Gastroesophageal sphincter (tissue), 4 donors: ENCODE measurements around the gene STIMATE. TPM values are rescaled to one million over a fixed set of nuclear protein-coding genes. Genes with fewer than 3 reads are reported as not detected.

Experiments
- ATAC-seq: fragments of 150-250 bp; one replicate; pipeline ENCODE4 v1.9.1; 2016; ENCODE audit warnings: mild to moderate bottlenecking, moderate library complexity
- H3K27ac ChIP-seq, 4 donors: fragments of 200-600 bp; sonication (generic) in 3 of 4; 1 replicate in 3 of 4; 2 replicates in 1 of 4; pipeline ENCODE4 v1.5.1; 2016 to 2019
- H3K27me3 ChIP-seq: fragments of 200-600 bp; sonication (generic); one replicate; pipeline ENCODE4 v1.5.1; 2019
- H3K36me3 ChIP-seq, 2 donors: fragments of 200-600 bp; sonication (generic); one replicate each; pipeline ENCODE4 v1.5.1; 2019; ENCODE audit warnings: control low read depth in 1 of 2
- H3K4me1 ChIP-seq, 3 donors: fragments of 200-600 bp; sonication (generic); 1 replicate in 2 of 3; 2 replicates in 1 of 3; pipeline ENCODE4 v1.5.1; 2016 to 2019; ENCODE audit warnings: control low read depth in 2 of 3
- H3K4me3 ChIP-seq, 2 donors: fragments of 200-600 bp; sonication (generic); one replicate each; pipeline ENCODE4 v1.5.1; 2019; ENCODE audit warnings: mild to moderate bottlenecking in 1 of 2, moderate library complexity in 1 of 2
- H3K9me3 ChIP-seq, 3 donors: fragments of 200-600 bp; sonication (generic); one replicate each; pipeline ENCODE4 v1.5.1; 2017 to 2019; ENCODE audit warnings: control low read depth in 2 of 3
- EP300 ChIP-seq: sonication (generic); formaldehyde crosslinking; IDR thresholded peaks from one replicate; pipeline ENCODE4 v1.6.1; 2017; ENCODE audit warnings: antibody characterized with exemption, mild to moderate bottlenecking
- POLR2A ChIP-seq, 2 donors: fragments of 450-650 bp; IDR thresholded peaks; one replicate each; pipeline ENCODE4 v1.6.1; 2017; ENCODE audit warnings: antibody characterized with exemption in 2 of 2, mild to moderate bottlenecking in 2 of 2, moderate library complexity in 1 of 2
- POLR2AphosphoS5 ChIP-seq: sonication (generic); formaldehyde crosslinking; IDR thresholded peaks from one replicate; pipeline ENCODE4 v1.6.1; 2017; ENCODE audit warnings: antibody characterized with exemption
- WGBS, 2 donors: methylation state at CpG; one replicate each; pipeline ENCODE4 v1.1.5; 2018; ENCODE audit warnings: low coverage in 1 of 2; 5-methylcytosine and 5-hydroxymethylcytosine counted together
- total RNA-seq, 4 donors: library from RNA; depleted of rRNA; stranded (reverse); fragments of >200 nt; gene quantifications; one replicate each; pipeline ENCODE4 v1.1.0, GENCODE V29; 2016
- TF ChIP-seq, protein P1 (sequence below), 4 experiments: fragments of 200-600 bp in 2 of 4; fragments of 450-650 bp in 2 of 4; sonication (generic) in 1 of 4; IDR thresholded peaks; one replicate each; pipeline ENCODE4 v1.5.1; 2017 to 2019; ENCODE audit warnings: antibody characterized with exemption in 4 of 4, mild to moderate bottlenecking in 2 of 4, moderate library complexity in 2 of 4

The STIMATE gene
- total RNA-seq, 4 donors from 2014 or later: 14.6 to 30.2 (median 20.5) TPM

DNA sequence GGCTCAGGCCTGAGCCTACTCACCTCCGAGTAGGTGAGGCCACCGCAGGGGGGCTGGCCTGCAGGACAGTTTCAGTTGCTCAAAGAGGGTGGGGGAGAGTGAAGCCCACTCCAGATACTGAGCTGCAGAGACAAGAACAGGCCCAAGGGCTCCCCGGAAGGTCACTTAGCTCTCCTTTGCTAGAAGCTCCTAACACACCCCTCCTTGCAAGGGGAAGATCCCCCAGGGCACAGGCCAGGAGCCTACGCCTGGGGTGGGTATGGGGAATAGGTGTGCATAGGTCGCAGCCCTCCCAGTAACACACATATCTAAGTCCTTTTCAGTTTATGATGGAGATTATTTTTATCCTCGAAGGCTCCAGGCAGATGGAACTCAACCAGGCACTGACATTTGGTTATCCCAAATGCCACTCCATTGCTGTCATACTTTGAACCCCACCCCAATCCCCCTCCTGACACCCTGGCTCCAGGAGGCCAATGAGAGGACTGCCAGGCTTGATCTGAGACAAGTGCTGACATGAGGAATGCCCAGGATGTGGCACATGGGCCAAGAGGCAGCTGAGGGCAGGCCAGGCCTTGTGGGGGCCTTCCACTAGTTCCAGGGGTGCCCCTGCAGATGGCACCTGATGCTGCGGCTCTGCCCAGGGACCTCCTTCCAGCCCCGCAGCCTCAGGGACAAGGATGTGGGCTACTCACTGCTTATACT is 61.4 kb downstream of the STIMATE start:
- ATAC-seq: no peak
- Histone ChIP-seq H3K27ac (peak overlapping the region in 3 of 4 donors; percentile 58 to 75 (median 67)), H3K27me3 (no peaks in the 10 kb centered on the region), H3K9me3 (no peaks in the 10 kb centered on the region), H3K36me3 (peaks cover 0 to 65% of the 10 kb centered on the region in 2 donors), H3K4me3 (peak overlapping the region in 1 of 2 donors; percentile 15), H3K4me1 (peaks cover 0 to 48% (median 18%) of the 10 kb centered on the region in 3 donors)
- 29 to 76% methylated on average over 1 to 5 of the region's 8 CpGs for WGBS, 2 donors
- TF ChIP-seq, protein P1, sequence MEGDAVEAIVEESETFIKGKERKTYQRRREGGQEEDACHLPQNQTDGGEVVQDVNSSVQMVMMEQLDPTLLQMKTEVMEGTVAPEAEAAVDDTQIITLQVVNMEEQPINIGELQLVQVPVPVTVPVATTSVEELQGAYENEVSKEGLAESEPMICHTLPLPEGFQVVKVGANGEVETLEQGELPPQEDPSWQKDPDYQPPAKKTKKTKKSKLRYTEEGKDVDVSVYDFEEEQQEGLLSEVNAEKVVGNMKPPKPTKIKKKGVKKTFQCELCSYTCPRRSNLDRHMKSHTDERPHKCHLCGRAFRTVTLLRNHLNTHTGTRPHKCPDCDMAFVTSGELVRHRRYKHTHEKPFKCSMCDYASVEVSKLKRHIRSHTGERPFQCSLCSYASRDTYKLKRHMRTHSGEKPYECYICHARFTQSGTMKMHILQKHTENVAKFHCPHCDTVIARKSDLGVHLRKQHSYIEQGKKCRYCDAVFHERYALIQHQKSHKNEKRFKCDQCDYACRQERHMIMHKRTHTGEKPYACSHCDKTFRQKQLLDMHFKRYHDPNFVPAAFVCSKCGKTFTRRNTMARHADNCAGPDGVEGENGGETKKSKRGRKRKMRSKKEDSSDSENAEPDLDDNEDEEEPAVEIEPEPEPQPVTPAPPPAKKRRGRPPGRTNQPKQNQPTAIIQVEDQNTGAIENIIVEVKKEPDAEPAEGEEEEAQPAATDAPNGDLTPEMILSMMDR (IDR thresholded peaks at IDR 0.05): no peak
- no peak for TF ChIP-seq POLR2AphosphoS5
- no peak for TF ChIP-seq POLR2A (IDR thresholded peaks at IDR 0.05)
- no peak for TF ChIP-seq EP300

DNA sequence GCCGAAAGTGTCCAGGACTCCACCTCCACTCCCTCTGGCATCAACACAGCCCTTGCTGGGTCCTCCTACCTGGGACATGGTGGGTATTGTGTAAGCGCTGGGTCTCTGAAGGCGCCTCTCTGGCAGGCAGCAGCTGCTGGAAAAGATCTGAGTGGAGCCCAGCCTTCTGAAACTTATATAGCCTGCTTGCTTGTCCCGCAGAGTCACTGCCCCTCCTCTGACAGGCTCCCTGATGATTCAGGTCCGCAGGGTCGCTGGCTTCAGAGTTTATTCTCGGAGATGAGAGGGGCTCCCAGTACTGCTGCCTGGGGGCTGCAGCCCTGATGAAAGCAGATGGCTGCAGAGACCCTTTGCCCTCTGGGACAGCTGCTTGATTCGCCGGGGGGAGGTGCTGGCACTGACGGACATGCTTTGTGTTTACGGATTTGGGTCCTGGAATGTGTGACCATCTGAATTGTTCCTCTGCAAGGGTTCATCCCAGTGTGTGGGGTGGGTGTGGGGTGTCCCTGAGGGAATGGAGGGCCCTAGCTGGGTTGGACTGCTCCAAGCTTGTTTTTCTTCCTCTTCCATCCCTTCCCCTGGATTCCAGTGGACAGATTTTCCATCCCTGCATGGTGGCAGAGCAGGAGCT is 62.4 kb downstream of the STIMATE start, which contains the start of gene MUSTN1:
Gene MUSTN1, minus strand, starts transcription at position 149 of the 631 bp plus-strand sequence. Its CDS starts 71 bp downstream, at position 78.
- peaks cover 0 to 48% (median 18%) of the 10 kb centered on the region in 3 donors for H3K4me1 ChIP-seq
- whole genome bisulfite sequencing, 2 donors: 10% methylated on average over 3 of the region's 11 CpGs; no CpG with 5 or more reads in 1 of the 2 donors
- H3K27me3 ChIP-seq: no peaks in the 10 kb centered on the region
- H3K4me3 ChIP-seq: peak within 1 kb of the TSS in 1 of 2 donors; percentile 15
- TF ChIP-seq, protein P1 (IDR thresholded peaks at IDR 0.05): no peak
- no peak for TF ChIP-seq POLR2AphosphoS5
- TF ChIP-seq POLR2A (IDR thresholded peaks at IDR 0.05): no peak
- TF ChIP-seq EP300: no peak
- H3K9me3 ChIP-seq: no peaks in the 10 kb centered on the region
- H3K36me3 ChIP-seq: peaks cover 0 to 55% of the 10 kb centered on the region in 2 donors
- H3K27ac ChIP-seq: peak within 1 kb of the TSS in 3 of 4 donors; percentile 58 to 75 (median 67)
- peak; percentile 86 for ATAC-seq

DNA sequence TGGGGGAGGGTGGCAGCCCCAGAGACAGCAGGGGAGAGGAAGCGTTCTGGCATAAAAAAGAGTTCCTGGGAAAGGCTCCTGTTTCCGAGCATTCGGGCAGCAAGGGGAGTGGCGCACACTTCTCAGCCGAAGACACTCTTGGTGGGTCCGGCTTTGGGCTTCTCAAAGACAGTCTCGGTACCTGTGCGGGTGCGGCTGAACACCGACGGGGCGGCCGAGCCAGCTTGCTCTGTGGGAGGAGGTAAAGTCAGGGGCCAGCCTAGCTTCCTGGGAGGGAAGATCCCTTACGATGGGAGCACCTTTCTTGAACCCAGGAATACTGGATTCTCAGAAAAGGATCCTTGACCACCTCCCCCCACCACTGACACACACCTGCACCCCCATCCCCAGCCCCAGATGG is 64.1 kb downstream of the STIMATE start:
- H3K36me3 ChIP-seq: peaks cover 0 to 39% of the 10 kb centered on the region in 2 donors
- no peak for ATAC-seq
- peaks cover 0 to 48% (median 18%) of the 10 kb centered on the region in 3 donors for H3K4me1 ChIP-seq
- TF ChIP-seq, protein P1 (IDR thresholded peaks at IDR 0.05): no peak
- TF ChIP-seq EP300: no peak
- TF ChIP-seq POLR2AphosphoS5: no peak
- TF ChIP-seq POLR2A (IDR thresholded peaks at IDR 0.05): no peak
- 90 to 98% methylated on average over 4 to 9 of the region's 14 CpGs for WGBS, 2 donors
- peak overlapping the region in 1 of 2 donors; percentile 15 for H3K4me3 ChIP-seq
- H3K27ac ChIP-seq: peak overlapping the region in 2 of 4 donors; percentile 67 to 75
- H3K9me3 ChIP-seq: no peaks in the 10 kb centered on the region
- H3K27me3 ChIP-seq: no peaks in the 10 kb centered on the region

DNA sequence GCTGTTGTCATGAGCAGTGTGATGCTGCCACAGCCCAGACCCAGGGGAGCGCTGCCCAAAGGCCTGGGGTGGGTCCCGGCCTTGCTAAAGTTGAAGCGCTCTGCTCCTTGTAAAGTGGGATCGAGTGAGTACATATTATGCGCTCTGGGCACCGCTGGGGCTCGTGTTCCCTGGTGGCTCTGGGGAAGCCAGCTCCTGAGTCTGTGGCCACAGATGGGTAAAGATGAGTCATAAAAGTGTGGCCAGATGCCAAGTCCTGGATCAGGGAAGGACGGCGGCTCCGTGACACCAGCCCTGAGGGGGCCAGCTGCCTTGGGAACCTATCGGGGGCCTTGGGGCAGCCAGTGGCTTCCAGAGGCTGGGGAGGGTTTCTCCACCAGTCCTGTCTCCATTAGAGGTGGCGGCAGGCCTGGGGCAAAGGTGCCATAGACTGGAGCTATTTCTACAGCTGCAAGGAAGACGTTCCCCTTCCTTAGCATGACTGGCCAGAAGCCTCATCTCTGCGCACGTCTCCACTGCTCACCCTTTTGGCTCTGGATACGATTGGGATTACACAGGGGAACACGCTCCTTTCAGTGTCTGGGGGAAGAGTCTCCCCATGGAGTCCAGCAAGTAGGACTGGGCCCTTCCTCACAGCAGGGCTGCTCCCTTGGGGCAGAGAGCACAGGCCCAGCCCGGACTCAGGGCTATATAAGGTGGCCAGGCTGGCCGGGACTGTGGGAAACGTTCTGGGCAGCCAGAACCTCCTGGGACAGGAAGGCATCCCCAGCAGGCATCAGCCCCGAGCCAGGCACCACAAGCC is 65.6 kb downstream of the STIMATE start:
- WGBS, 2 donors: 5 to 72% methylated on average over 3 to 4 of the region's 21 CpGs
- no peaks in the 10 kb centered on the region for H3K27me3 ChIP-seq
- H3K36me3 ChIP-seq: peaks cover 0 to 30% of the 10 kb centered on the region in 2 donors
- H3K9me3 ChIP-seq: no peaks in the 10 kb centered on the region
- H3K27ac ChIP-seq: peak overlapping the region in 3 of 4 donors; percentile 35 to 54 (median 43)
- H3K4me3 ChIP-seq: no peak overlapping the region
- peak; percentile 46 for ATAC-seq
- H3K4me1 ChIP-seq: peaks cover 0 to 48% (median 18%) of the 10 kb centered on the region in 3 donors
- TF ChIP-seq, protein P1 (IDR thresholded peaks at IDR 0.05): no peak
- no peak for TF ChIP-seq EP300
- peak; percentile 28 for TF ChIP-seq POLR2AphosphoS5
- no peak for TF ChIP-seq POLR2A (IDR thresholded peaks at IDR 0.05)
